Skeletal muscle tissue (tissue), 4 donors: ENCODE data around the gene ATXN7L1. TPM values are rescaled to one million over a fixed set of nuclear protein-coding genes. Genes with fewer than 3 reads are reported as not detected.

Experiments used
- H3K27ac ChIP-seq: one replicate; pipeline ENCODE4 v1.7.0; 2013; ENCODE audit warnings: mild to moderate bottlenecking, low read depth, low read length, inconsistent platforms
- H3K27me3 ChIP-seq, 3 donors: one replicate each; pipeline ENCODE4 v1.7.0; 2013; ENCODE audit warnings: low read length in 3 of 3; ENCODE audit not compliant: control insufficient read depth in 3 of 3, insufficient read depth in 3 of 3
- H3K36me3 ChIP-seq, 3 donors: one replicate each; pipeline ENCODE4 v1.7.0; 2013; ENCODE audit warnings: low read length in 3 of 3; ENCODE audit not compliant: control insufficient read depth in 3 of 3, insufficient read depth in 3 of 3
- H3K4me1 ChIP-seq, 3 donors: one replicate each; pipeline ENCODE4 v1.7.0; 2013; ENCODE audit warnings: low read length in 3 of 3, mild to moderate bottlenecking in 3 of 3; ENCODE audit not compliant: control insufficient read depth in 3 of 3, insufficient read depth in 3 of 3
- H3K4me3 ChIP-seq, 3 donors: one replicate each; pipeline ENCODE4 v1.7.0; 2013; ENCODE audit warnings: low read length in 3 of 3
- H3K9ac ChIP-seq, 3 donors: one replicate each; pipeline ENCODE4 v1.7.0; 2013; ENCODE audit warnings: low read length in 3 of 3, mild to moderate bottlenecking in 3 of 3, moderate library complexity in 2 of 3, low read depth in 1 of 3
- H3K9me3 ChIP-seq, 3 donors: one replicate each; pipeline ENCODE4 v1.7.0; 2013; ENCODE audit warnings: low read length in 3 of 3; ENCODE audit not compliant: control insufficient read depth in 3 of 3
- total RNA-seq: library from RNA; depleted of rRNA; stranded (reverse); fragments of >200 nt; gene quantifications from one replicate; pipeline ENCODE4 v1.2.3, GENCODE V29; 2014
- donor health status: Osteomylitis.

The ATXN7L1 gene
- total RNA-seq, 1 donor from 2014 or later, result 6.3 TPM

GRCh38 chr7:105878746-105879605 is 2.6 kb upstream of the ATXN7L1 start:
- Histone ChIP-seq H3K4me1 (peaks cover 8 to 31% (median 19%) of the 10 kb centered on the region in 3 donors), H3K9ac (no peak overlapping the region), H3K27me3 (peaks cover 0 to 2% (median 0%) of the 10 kb centered on the region in 3 donors), H3K9me3 (no peaks in the 10 kb centered on the region), H3K4me3 (no peak overlapping the region), H3K36me3 (no peaks in the 10 kb centered on the region), H3K27ac (no peak overlapping the region)

GRCh38 chr7:105877736-105878135 is 1.3 kb upstream of the ATXN7L1 start:
- Histone ChIP-seq H3K36me3 (no peaks in the 10 kb centered on the region), H3K27me3 (peaks cover 0 to 2% (median 0%) of the 10 kb centered on the region in 3 donors), H3K9me3 (no peaks in the 10 kb centered on the region), H3K9ac (peak overlapping the region; percentile 63 to 83 (median 75)), H3K27ac (no peak overlapping the region), H3K4me3 (peak overlapping the region in 2 of 3 donors; percentile 76 to 83), H3K4me1 (peaks cover 8 to 31% (median 19%) of the 10 kb centered on the region in 3 donors)

GRCh38 chr7:105876964-105877601 is 684 bp upstream of the ATXN7L1 start:
- peaks cover 8 to 31% (median 19%) of the 10 kb centered on the region in 3 donors for H3K4me1 ChIP-seq
- no peak overlapping the region for H3K27ac ChIP-seq
- peak overlapping the region; percentile 63 to 83 (median 75) for H3K9ac ChIP-seq
- H3K36me3 ChIP-seq, result no peaks in the 10 kb centered on the region
- H3K27me3 ChIP-seq, result peaks cover 0 to 2% (median 0%) of the 10 kb centered on the region in 3 donors
- no peaks in the 10 kb centered on the region for H3K9me3 ChIP-seq
- H3K4me3 ChIP-seq, result peak overlapping the region; percentile 76 to 83 (median 78)

DNA sequence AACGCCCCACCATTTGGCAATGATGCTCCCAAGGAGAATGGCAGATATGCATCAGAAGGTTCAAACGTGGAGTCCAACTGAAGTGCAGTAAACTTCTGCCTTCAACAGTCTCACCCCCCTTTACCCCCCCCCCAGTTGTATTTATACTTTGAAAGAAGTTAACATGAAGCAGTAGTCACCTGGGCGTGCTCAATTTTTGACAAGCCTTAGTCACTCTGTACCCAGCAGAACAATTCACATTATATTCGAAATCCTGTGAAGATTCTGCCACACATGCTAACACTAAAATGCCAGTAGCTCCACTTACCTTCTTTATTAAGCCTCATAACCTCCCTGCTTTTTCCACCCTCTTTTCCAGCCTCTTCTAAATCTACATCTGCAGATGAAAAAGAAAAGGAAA is 894 bp downstream of the ATXN7L1 start:
- Histone ChIP-seq H3K4me1 (peaks cover 8 to 27% (median 19%) of the 10 kb centered on the region in 3 donors), H3K27me3 (peaks cover 0 to 2% (median 0%) of the 10 kb centered on the region in 3 donors), H3K4me3 (peak overlapping the region; percentile 86 to 94 (median 92)), H3K27ac (no peak overlapping the region), H3K9ac (peak overlapping the region; percentile 85 to 94 (median 88)), H3K9me3 (no peaks in the 10 kb centered on the region), H3K36me3 (no peaks in the 10 kb centered on the region)

DNA sequence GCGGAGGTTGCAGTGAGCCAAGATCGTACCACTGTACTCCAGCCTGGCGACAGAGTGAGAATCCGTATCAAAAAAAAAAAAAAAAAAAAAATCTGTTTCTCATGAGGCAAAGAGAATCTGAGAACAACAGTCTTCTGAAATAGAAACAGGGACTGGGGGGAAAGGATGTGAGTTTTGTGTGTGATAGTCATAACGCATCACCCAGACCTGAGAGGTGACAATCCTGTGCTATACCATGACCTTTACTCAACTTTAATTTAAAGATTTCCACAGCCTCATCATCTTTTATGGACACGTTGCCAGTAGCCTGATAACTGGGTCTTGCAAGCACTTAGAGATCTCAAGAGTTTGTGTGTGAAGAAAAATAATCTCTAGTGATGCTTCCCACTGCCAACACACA is 2.3 kb downstream of the ATXN7L1 start:
- Histone ChIP-seq H3K4me3 (no peak overlapping the region), H3K9ac (no peak overlapping the region), H3K4me1 (peaks cover 8 to 27% (median 19%) of the 10 kb centered on the region in 3 donors), H3K36me3 (no peaks in the 10 kb centered on the region), H3K9me3 (no peaks in the 10 kb centered on the region), H3K27me3 (peaks cover 0 to 2% (median 0%) of the 10 kb centered on the region in 3 donors), H3K27ac (no peak overlapping the region)

GRCh38 chr7:105872491-105872890 is 3.9 kb downstream of the ATXN7L1 start:
- Histone ChIP-seq H3K9me3 (no peaks in the 10 kb centered on the region), H3K4me3 (no peak overlapping the region), H3K27ac (no peak overlapping the region), H3K27me3 (no peaks in the 10 kb centered on the region), H3K9ac (no peak overlapping the region), H3K36me3 (no peaks in the 10 kb centered on the region), H3K4me1 (peaks cover 3 to 18% (median 13%) of the 10 kb centered on the region in 3 donors)

DNA sequence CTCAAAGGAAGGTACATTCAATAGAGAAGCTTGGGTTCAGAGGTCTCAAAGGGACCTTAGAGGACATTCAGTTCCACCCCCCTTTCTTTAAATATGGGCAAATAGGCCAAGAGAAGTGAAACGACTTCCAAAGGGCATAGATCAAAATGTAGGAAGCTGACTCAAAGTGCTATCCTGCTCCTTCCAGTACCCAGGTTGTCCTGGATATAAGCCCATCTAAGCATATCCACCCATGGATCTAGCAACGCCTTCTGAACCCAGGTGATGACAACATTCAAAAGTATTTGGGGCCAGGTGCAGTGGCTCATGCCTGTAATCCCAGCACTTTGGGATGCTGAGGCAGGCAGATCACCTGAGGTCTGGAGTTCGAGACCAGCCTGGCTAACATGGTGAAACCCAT is 5.3 kb downstream of the ATXN7L1 start:
- Histone ChIP-seq H3K4me1 (peaks cover 3 to 14% (median 14%) of the 10 kb centered on the region in 3 donors), H3K9me3 (no peaks in the 10 kb centered on the region), H3K27ac (no peak overlapping the region), H3K36me3 (no peaks in the 10 kb centered on the region), H3K9ac (no peak overlapping the region), H3K27me3 (no peaks in the 10 kb centered on the region), H3K4me3 (no peak overlapping the region)

DNA sequence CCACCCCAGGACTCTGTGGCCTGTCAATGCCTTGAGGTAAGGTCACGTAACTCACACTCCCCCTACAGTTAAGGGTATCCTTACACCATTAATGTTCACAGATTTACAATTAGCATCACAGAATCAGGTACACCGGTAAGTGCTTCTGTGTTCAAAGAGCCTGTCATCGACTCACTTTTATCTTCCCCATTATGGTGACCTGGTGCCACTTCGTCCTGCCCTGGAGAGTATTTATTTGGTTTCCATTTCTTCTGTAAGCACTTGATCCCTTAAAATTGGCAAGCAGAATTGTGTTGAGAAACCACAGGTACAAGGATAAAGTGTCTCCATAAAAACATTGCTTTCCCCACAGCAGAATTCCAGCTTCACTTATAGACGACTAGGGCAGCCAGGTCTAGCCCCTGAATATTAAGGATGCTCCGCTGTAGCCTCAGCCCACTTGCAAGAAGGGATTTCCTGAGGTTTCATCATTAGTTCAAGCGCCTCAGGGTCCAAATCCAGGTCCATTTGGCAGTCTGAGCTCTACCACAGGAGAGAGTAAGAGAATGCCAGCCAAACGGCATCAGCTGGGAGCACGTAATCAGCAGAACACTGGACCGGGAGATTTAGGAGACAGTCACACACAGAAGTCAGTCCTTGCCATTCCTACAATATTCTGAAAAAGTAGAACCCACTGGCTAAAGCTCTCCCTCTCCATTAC is 10.1 kb downstream of the ATXN7L1 start:
- Histone ChIP-seq H3K36me3 (no peaks in the 10 kb centered on the region), H3K4me1 (peaks cover 0 to 10% (median 10%) of the 10 kb centered on the region in 3 donors), H3K4me3 (no peak overlapping the region), H3K9ac (no peak overlapping the region), H3K27ac (no peak overlapping the region), H3K27me3 (no peaks in the 10 kb centered on the region), H3K9me3 (no peaks in the 10 kb centered on the region)

- peaks cover 0 to 10% (median 10%) of the 10 kb centered on the region in 3 donors for H3K4me1 ChIP-seq
- H3K27me3 ChIP-seq, result no peaks in the 10 kb centered on the region
- no peak overlapping the region for H3K27ac ChIP-seq
- H3K9ac ChIP-seq, result no peak overlapping the region
- H3K36me3 ChIP-seq, result no peaks in the 10 kb centered on the region
- H3K9me3 ChIP-seq, result no peaks in the 10 kb centered on the region
- H3K4me3 ChIP-seq, result no peak overlapping the region
These were observed 12.5 kb downstream of the ATXN7L1 start for GRCh38 chr7:105863876-105864275.
